NT2/D1 (cell line): Measurements from ENCODE around the gene ZNF138.
"Not testable (repeated sequence)": the region's sequence is repeated elsewhere in the genome, so short reads cannot be mapped to it uniquely, and the experiment has no call there.

Source experiments
- DNase-seq: peaks from one replicate; pipeline ENCODE4 v3.0.0-alpha.2; 2011; ENCODE audit warnings: low read depth, low spot score
- H3K27me3 ChIP-seq: 2 replicates; pipeline ENCODE4 v1.6.0; 2011; ENCODE audit warnings: mild to moderate bottlenecking; ENCODE audit not compliant: insufficient read length, insufficient read depth
- H3K36me3 ChIP-seq: 2 replicates; pipeline ENCODE4 v1.6.1; 2011; ENCODE audit warnings: mild to moderate bottlenecking, low read length, mixed read lengths; ENCODE audit not compliant: insufficient read depth, insufficient read length
- H3K4me1 ChIP-seq: 2 replicates; pipeline ENCODE4 v1.5.1; 2011; ENCODE audit not compliant: insufficient read depth, insufficient read length
- H3K4me3 ChIP-seq: 2 replicates; pipeline ENCODE4 v1.5.1; 2011; ENCODE audit warnings: low read depth; ENCODE audit not compliant: insufficient read length
- H3K9ac ChIP-seq: 2 replicates; pipeline ENCODE4 v1.6.0; 2011; ENCODE audit warnings: low read depth; ENCODE audit not compliant: insufficient read length
- H3K9me3 ChIP-seq: 2 replicates; pipeline ENCODE4 v1.5.1; 2011; ENCODE audit warnings: mild to moderate bottlenecking, low read length; ENCODE audit not compliant: insufficient read depth
- SUZ12 ChIP-seq: IDR thresholded peaks from 2 replicates; pipeline ENCODE4 v1.6.1; 2011; ENCODE audit not compliant: insufficient read length, insufficient read depth; ENCODE audit errors: extremely low read depth
- YY1 ChIP-seq: IDR thresholded peaks from 2 replicates; pipeline ENCODE4 v1.6.1; 2011; ENCODE audit not compliant: insufficient read length, insufficient read depth
- ZNF274 ChIP-seq: IDR thresholded peaks from 2 replicates; pipeline ENCODE4 v1.6.1; 2011; ENCODE audit warnings: mild to moderate bottlenecking, low read depth, low read length

The ZNF138 gene

DNA sequence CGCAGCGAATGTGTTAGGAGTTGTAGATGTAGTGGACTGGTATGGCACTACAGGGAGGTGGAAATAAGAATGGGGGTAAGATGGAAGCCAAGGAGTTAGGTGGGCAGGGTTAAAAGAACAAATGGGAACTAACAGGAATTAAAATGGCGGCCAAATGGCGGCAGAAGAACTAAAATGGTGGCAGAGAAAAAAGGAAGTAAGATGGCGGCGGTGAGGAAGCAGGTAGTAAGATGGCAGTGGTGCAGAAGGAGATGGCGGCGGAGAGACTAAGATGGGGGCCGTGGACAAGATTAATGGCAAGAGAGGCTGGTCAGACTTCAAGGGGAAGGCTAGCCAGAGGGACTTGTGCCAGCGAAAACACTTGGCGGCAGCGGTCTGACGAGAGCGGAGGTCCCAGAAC lies 44.5 kb downstream of the ZNF138 start:
- no peak for DNase-seq
- Histone ChIP-seq H3K9me3 (no peaks in the 10 kb centered on the region), H3K27me3 (no peaks in the 10 kb centered on the region), H3K9ac (no peak overlapping the region), H3K4me1 (no peaks in the 10 kb centered on the region), H3K4me3 (no peak overlapping the region), H3K36me3 (no peaks in the 10 kb centered on the region)
- TF ChIP-seq SUZ12 (no peak), YY1 (no peak), ZNF274 (no peak)

DNA sequence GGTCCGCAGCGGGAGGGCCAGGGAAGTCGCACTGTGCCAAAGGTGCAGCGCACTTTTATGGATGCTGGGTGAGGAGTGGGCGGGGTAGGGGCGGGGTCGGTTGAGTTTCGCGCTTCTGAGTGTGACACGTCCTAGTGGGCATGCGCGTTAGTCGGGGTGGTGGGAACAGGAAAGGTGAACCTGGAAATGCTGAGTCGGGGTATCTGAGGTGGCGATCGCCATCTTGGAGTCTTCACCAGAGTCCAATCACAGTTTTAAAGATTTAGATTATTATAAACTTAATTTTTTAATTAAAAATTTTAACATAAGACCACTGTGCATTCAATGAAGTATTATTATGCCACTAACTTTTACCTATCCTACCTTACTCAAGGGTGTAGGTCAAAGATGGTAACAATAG lies 45.7 kb downstream of the ZNF138 start:
- Histone ChIP-seq H3K9ac (no peak overlapping the region), H3K36me3 (no peaks in the 10 kb centered on the region), H3K4me1 (no peaks in the 10 kb centered on the region), H3K9me3 (no peaks in the 10 kb centered on the region), H3K27me3 (no peaks in the 10 kb centered on the region), H3K4me3 (no peak overlapping the region)
- no peak for TF ChIP-seq ZNF274
- DNase-seq: no peak

- TF ChIP-seq YY1 (no peak), SUZ12 (no peak), ZNF274 (no peak)
- H3K9ac ChIP-seq: no peak overlapping the region
- no peak overlapping the region for H3K4me3 ChIP-seq
- peaks cover 5% of the 10 kb centered on the region for H3K36me3 ChIP-seq
- H3K4me1 ChIP-seq: peaks cover 3% of the 10 kb centered on the region
- no peaks in the 10 kb centered on the region for H3K9me3 ChIP-seq
- no peaks in the 10 kb centered on the region for H3K27me3 ChIP-seq
- no peak for DNase-seq
Measured at GRCh38 chr7:64849250-64849923, 55.2 kb downstream of the ZNF138 start.

- Histone ChIP-seq H3K4me3 (no peak overlapping the region), H3K36me3 (peaks cover 5% of the 10 kb centered on the region), H3K9ac (no peak overlapping the region), H3K4me1 (peaks cover 3% of the 10 kb centered on the region), H3K9me3 (no peaks in the 10 kb centered on the region), H3K27me3 (no peaks in the 10 kb centered on the region)
- no peak for DNase-seq
- TF ChIP-seq SUZ12: no peak
- TF ChIP-seq ZNF274: no peak
- no peak for TF ChIP-seq YY1
Measured at GRCh38 chr7:64849924-64850499, 55.8 kb downstream of the ZNF138 start.

- H3K4me1 ChIP-seq: peaks cover 3% of the 10 kb centered on the region
- H3K9ac ChIP-seq: no peak overlapping the region
- H3K36me3 ChIP-seq: peaks cover 5% of the 10 kb centered on the region
- no peak overlapping the region for H3K4me3 ChIP-seq
- no peak for DNase-seq
- no peaks in the 10 kb centered on the region for H3K9me3 ChIP-seq
- no peaks in the 10 kb centered on the region for H3K27me3 ChIP-seq
- TF ChIP-seq ZNF274: no peak
- no peak for TF ChIP-seq SUZ12
- no peak for TF ChIP-seq YY1
Measured at GRCh38 chr7:64853679-64854078, 59.5 kb downstream of the ZNF138 start.

GRCh38 chr7:64854969-64855368 lies 60.7 kb downstream of the ZNF138 start:
- no peak for DNase-seq
- H3K9me3 ChIP-seq: no peaks in the 10 kb centered on the region
- H3K4me3 ChIP-seq: no peak overlapping the region
- H3K36me3 ChIP-seq: peaks cover 5% of the 10 kb centered on the region
- TF ChIP-seq SUZ12: no peak
- TF ChIP-seq YY1: no peak
- TF ChIP-seq ZNF274: no peak
- H3K4me1 ChIP-seq: no peaks in the 10 kb centered on the region
- no peaks in the 10 kb centered on the region for H3K27me3 ChIP-seq
- no peak overlapping the region for H3K9ac ChIP-seq

DNA sequence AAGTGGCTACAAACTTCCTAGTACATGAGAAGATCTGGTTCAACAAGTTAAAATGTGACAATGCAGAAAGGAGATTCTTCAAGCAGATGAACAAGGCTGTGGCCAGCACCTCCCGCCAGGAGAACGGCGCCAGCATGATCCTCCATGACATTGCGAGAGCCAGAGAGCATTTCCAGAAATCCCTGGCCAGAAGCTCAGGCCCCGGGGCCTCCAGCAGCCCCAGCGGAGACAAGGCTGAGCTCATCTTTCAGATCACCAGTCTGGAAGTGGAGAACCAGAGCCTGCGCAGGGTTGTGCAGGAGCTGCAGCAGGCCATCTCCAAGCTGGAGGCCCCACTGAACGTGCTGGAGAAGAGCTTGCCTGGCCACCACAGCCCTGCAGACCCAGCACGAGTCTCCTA lies 68.8 kb downstream of the ZNF138 start:
- no peaks in the 10 kb centered on the region for H3K4me1 ChIP-seq
- DNase-seq: no peak

GRCh38 chr7:64863530-64863929 lies 69.3 kb downstream of the ZNF138 start:
- not testable (repeated sequence) for H3K4me3 ChIP-seq, H3K36me3 ChIP-seq, H3K4me1 ChIP-seq, H3K9me3 ChIP-seq, H3K27me3 ChIP-seq, DNase-seq, H3K9ac ChIP-seq

More for the DNA sequence above, 68.8 kb downstream of the ZNF138 start:
- H3K27me3 ChIP-seq: no peaks in the 10 kb centered on the region
- no peaks in the 10 kb centered on the region for H3K36me3 ChIP-seq
- no peaks in the 10 kb centered on the region for H3K9me3 ChIP-seq
- H3K4me3 ChIP-seq: no peak overlapping the region
- no peak for TF ChIP-seq SUZ12
- TF ChIP-seq ZNF274: no peak
- no peak for TF ChIP-seq YY1
- H3K9ac ChIP-seq: no peak overlapping the region
